ENCODE data around the gene GPC6. TPM values are rescaled to one million over a fixed set of nuclear protein-coding genes. Genes with fewer than 3 reads are reported as not detected.
"Not testable (repeated sequence)": the region's sequence is repeated elsewhere in the genome, so short reads cannot be mapped to it uniquely, and the experiment has no call there.

Gene GPC6
- total RNA-seq, 1 donor from 2014 or later, result 16.1 TPM

DNA sequence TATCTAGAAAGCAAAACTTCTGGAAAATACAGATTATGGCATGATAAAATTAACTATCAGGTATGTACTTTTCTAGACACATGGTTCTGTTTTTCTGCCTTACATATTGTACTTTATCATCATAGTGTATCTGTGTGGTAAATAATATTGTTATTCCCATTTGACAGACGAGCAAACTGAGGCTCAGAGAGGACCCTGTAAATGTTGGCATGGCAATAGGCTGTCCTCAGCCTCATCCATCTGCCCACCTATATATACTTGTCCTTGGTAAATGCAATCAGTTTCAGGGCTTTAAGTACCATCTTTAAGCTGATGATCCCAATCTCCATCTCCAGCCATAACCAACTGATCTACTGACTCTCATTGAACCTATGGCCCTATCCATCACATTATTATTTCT, 1074.9 kb downstream of the GPC6 start:
- no peak overlapping the region for H3K27ac Mint-ChIP-seq (ENCODE audit: unreplicated experiment)
- TF ChIP-seq CTCF (IDR thresholded peaks at IDR 0.05; ENCODE audit: unreplicated experiment), result no peak
- H3K36me3 Mint-ChIP-seq (ENCODE audit: low read depth, unreplicated experiment), result no peaks in the 10 kb centered on the region
- no peak overlapping the region for H3K4me3 Mint-ChIP-seq (ENCODE audit: unreplicated experiment)
- no peaks in the 10 kb centered on the region for H3K27me3 Mint-ChIP-seq (ENCODE audit: unreplicated experiment)
- H3K4me1 Mint-ChIP-seq (ENCODE audit: unreplicated experiment), result peaks cover 13% of the 10 kb centered on the region
- H3K9me3 Mint-ChIP-seq (ENCODE audit: unreplicated experiment), result no peaks in the 10 kb centered on the region
- DNase-seq (ENCODE audit: low spot score), result no peak

- not testable (repeated sequence) for H3K36me3 Mint-ChIP-seq (ENCODE audit: low read depth, unreplicated experiment); H3K4me3 Mint-ChIP-seq (ENCODE audit: unreplicated experiment); H3K27me3 Mint-ChIP-seq (ENCODE audit: unreplicated experiment); DNase-seq (ENCODE audit: low spot score); H3K27ac Mint-ChIP-seq (ENCODE audit: unreplicated experiment); H3K9me3 Mint-ChIP-seq (ENCODE audit: unreplicated experiment)
- peaks cover 13% of the 10 kb centered on the region for H3K4me1 Mint-ChIP-seq (ENCODE audit: unreplicated experiment)
Observed at GRCh38 chr13:94302847-94303565, 1076.4 kb downstream of the GPC6 start.

DNA sequence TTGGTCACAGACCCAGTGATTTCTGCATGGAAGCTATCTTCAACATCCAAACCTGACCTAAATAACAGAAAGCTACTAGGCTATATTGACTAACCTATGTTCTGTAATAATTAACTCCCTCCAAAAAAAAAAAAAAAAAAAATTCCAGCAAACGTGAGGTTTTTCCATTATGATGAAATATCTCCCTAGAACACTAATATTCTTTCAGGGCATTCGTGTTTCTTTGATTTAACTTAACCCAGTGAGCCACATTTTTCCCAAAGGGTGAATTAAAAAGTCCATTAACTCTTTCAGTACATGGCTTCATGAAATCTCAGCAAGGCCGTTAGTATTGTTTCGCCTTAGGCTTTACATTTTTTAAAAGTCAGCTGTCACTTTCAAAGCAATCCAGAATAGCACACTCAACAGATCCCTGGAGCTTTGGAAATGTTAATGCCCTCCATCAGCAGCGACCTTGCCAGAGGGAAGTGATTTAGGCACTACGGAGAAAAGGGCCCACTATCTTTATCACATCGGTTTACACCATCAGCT, 1077.1 kb downstream of the GPC6 start:
- Mint-ChIP-seq H3K4me1 (ENCODE audit: unreplicated experiment) (peaks cover 13% of the 10 kb centered on the region), H3K36me3 (ENCODE audit: low read depth, unreplicated experiment) (no peaks in the 10 kb centered on the region), H3K27me3 (ENCODE audit: unreplicated experiment) (no peaks in the 10 kb centered on the region), H3K27ac (ENCODE audit: unreplicated experiment) (no peak overlapping the region), H3K9me3 (ENCODE audit: unreplicated experiment) (no peaks in the 10 kb centered on the region), H3K4me3 (ENCODE audit: unreplicated experiment) (no peak overlapping the region)
- DNase-seq (ENCODE audit: low spot score), result no peak
- no peak for TF ChIP-seq CTCF (IDR thresholded peaks at IDR 0.05; ENCODE audit: unreplicated experiment)

GRCh38 chr13:94305033-94305432, 1078.4 kb downstream of the GPC6 start:
- H3K27ac Mint-ChIP-seq (ENCODE audit: unreplicated experiment), result no peak overlapping the region
- H3K27me3 Mint-ChIP-seq (ENCODE audit: unreplicated experiment), result no peaks in the 10 kb centered on the region
- H3K9me3 Mint-ChIP-seq (ENCODE audit: unreplicated experiment), result no peaks in the 10 kb centered on the region
- no peak for DNase-seq (ENCODE audit: low spot score)
- no peak for TF ChIP-seq CTCF (IDR thresholded peaks at IDR 0.05; ENCODE audit: unreplicated experiment)
- H3K36me3 Mint-ChIP-seq (ENCODE audit: low read depth, unreplicated experiment), result no peaks in the 10 kb centered on the region
- H3K4me1 Mint-ChIP-seq (ENCODE audit: unreplicated experiment), result peaks cover 13% of the 10 kb centered on the region
- H3K4me3 Mint-ChIP-seq (ENCODE audit: unreplicated experiment), result no peak overlapping the region

- H3K27me3 Mint-ChIP-seq (ENCODE audit: unreplicated experiment), result no peaks in the 10 kb centered on the region
Observed at GRCh38 chr13:94305463-94305862, 1078.9 kb downstream of the GPC6 start.

More at GRCh38 chr13:94305463-94305862, 1078.9 kb downstream of the GPC6 start:
- Mint-ChIP-seq H3K9me3 (ENCODE audit: unreplicated experiment) (no peaks in the 10 kb centered on the region), H3K36me3 (ENCODE audit: low read depth, unreplicated experiment) (no peaks in the 10 kb centered on the region), H3K4me3 (ENCODE audit: unreplicated experiment) (no peak overlapping the region), H3K4me1 (ENCODE audit: unreplicated experiment) (peaks cover 14% of the 10 kb centered on the region), H3K27ac (ENCODE audit: unreplicated experiment) (no peak overlapping the region)
- no peak for DNase-seq (ENCODE audit: low spot score)
- no peak for TF ChIP-seq CTCF (IDR thresholded peaks at IDR 0.05; ENCODE audit: unreplicated experiment)

Measured in endothelial cell (in vitro differentiated cells).